Measurements from ENCODE around the gene LTBP1.

The LTBP1 gene

DNA sequence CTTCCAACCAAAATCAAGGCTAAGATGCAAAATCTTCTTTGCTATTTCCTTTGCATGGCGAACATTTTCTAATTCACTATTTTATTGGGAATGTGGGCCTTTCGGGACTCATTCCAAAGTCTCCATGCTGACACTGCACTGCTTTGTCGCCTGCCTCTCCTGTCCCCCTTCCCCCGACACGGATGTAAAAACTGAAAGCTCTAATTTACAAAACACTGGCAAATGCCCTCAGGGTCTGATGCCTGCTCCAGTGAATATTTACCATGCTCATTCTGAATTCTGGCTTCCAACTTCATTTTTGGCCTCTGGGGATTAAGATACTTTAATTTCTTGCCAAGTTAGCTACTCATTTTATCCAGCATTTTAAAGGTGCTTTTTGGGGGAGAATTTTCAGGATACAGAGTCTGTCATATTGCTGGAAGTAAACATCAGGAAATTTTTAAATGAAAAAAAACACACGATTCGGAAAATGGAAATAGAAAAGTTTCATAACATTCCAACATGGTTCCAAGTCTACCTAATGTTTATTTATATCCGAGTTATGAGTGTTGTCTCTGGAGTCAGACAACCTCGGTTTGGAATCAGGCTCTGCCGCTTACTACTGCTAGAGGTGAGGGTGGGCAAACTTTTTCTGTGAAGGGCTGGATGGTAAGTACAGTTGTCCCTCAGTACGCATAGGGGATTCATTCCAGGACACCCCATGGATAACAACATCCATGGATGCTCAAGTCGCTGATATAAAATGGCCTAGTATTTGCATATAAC lies 14.6 kb upstream of the LTBP1 start:
- DNase-seq (ENCODE audit: low read depth in 1 of 2, low spot score in 1 of 2): no peak

DNA sequence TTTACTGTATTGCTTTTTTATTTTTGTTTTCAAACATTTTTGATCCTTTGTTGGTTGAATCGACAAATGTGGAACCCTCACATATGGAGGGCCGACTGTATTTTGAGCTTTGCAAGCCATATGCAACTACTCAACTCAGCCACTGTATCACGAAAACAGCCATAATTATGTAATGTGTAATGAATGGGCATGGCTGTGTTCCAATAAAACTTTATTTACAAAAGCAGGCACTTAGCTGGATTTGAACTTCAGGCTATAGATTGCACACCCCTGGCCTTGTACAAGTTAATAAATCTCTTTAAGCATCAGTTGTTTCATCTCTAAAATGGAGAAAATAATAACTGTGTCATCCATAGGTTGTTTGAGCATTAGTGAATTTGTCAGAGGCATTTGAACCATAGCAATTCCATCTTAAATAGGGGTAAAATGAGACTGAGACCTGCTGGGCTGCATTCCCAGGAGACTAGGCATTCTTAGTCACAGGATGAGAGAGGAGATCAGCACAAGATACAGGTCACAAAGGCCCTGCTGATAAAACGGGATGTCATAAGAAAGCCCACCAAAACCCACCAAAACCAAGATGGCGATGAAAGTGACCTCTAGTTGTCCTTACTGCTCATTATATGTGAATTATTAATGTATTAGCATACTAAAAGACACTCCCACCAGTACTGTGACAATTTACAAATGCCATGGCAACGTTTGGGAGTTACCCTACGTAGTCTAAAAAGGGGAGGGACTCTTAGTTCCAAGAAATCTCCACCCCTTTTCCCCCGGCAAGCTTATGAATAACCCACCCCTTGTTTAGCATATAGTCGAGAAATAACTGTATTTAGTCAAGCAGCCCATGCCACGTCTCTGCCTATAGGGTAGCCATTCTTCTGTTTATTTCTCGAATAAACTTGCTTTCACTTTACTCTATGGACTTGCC lies 13.7 kb upstream of the LTBP1 start:
- DNase-seq (ENCODE audit: low read depth in 1 of 2, low spot score in 1 of 2): no peak

DNA sequence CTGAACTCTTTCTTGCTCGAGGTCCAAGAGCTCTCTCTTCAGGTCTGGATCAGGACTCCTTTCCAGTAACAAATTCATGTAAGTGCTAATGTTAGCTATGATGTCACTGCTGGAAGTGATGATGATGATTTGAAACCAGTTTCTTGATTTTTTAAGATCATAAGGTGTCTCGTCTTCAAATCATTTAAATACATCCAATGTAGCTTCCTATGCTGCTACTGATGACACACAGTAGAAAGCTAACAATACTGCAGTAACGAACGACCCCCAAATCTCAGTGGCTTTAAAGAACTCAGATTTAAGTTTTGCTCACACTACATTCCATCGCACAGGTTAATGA lies 13.0 kb upstream of the LTBP1 start:
- DNase-seq (ENCODE audit: low read depth in 1 of 2, low spot score in 1 of 2): no peak

DNA sequence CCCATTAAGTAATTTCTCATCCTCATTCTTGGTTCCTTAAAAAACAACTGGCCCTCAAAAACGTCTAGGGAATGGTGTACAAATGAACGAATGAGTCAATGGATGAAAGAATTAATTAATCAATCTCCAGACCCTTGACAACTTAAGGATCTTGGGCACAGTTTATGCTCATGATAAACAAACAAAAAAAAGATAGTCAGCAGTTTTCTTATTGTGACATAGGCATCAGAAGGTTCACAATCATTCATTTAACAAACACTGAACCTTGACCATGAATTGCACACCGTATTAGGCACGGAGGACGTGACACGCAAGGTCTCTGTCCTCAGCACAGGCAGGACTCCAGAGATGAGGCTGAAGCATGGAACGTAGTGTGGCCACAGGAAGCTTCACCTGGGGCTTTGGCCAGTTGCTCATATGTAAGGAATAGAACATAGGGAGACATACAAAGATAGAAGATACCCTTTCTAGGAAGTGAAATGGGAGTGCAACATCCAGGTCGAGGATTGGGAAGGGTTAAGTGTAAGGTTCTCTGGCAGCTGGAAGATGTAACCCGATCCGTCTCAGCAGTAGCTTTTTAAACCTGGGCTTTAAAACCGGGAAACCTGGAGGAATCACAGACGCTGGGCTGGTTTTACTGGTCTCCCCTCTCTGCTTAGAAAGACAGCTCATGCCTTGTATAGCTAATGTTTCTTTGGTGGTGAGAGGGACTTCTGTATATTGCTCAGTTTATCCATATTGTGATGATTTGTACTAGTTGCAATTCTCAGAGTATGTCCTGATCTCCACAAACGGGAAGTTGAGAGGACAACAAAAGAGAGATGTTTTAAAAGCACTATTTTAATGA lies 8.9 kb upstream of the LTBP1 start:
- DNase-seq (ENCODE audit: low read depth in 1 of 2, low spot score in 1 of 2): no peak

DNA sequence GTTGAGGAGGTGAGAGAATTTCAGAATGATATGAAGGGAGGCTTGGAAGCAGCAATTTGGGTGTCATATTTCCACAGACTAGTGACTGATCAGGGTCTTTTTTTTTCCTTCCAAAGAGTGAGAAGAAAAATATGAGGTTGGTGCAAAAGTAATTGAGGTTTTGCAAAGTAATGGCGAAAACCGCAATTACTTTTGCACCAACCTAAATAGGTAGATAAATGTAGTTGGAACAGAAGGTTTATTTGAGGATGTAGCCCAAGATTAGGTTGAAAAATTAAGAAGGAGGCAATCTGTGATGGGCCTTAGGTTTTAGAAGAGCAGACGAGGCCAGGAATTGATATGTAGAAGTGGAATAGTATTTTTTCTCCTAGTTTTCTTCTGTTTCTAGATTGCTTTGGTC lies 7.8 kb upstream of the LTBP1 start:
- DNase-seq (ENCODE audit: low read depth in 1 of 2, low spot score in 1 of 2): no peak

DNA sequence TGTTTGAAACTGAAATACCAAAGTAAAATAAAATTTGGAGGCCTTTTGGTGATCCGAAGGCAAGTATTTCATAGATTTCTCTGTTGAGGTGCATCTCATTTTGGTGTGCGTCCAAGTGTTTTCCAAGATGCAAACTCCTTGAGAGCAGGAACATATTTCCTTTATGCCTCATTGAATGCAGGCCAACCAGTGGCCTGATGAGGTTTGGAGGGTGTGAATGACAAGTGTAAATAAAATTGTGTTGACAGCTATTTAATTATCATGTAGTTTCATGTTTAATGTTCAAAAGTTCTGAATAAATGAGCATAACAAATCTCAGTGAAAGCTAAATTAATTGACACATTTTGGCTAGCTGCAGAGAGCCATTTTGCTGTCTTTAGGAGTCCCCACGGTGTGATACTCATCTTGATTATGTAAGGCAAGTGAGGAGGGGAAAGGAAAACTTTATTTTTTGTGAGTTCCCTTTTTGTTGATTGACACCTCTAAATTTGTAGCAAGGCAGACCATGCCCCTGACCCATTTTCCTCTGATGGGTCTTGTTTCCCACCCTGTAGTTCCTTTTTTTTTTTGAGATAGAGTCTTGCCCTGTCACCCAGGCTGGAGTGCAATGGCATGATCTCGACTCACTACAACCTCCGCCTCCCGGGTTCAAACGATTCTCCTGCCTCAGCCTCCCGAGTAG lies 6.3 kb upstream of the LTBP1 start:
- no peak for DNase-seq (ENCODE audit: low read depth in 1 of 2, low spot score in 1 of 2)

DNA sequence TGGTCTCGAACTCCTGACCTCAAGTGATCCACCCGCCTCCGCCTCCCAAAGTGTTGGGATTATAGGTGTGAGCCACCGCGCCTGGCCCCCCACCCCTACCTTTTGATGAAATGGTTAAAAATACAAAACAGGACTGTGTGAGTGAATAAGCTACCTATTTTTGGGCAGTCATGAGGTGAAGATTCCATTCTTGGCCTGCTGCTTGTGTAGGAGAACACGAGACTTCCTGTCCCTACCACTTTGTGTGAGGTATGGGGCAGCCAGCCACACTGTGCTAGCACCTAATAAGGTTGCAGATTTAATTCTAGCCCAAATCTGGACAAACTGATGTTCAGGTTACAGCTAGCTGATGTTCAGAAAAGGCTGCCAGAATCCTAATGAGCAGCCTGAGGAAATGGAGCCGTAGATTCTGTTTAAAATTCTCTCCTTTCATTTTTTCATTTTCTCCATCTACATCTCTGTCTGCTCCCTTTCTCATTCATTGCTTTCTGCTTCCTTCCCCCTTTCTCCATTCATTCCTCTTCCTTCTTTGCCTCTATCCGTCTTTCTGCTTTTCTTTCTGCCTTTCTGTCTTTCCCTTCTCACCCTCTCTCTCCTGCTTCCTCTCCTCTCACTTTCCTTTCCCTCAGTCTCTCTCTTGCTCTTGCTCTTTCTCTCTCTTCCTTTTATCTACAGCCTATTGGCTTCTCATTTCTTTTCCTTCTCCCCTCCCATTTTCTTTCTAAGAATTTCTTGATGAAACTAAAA lies 4.6 kb upstream of the LTBP1 start:
- no peak for DNase-seq (ENCODE audit: low read depth in 1 of 2, low spot score in 1 of 2)

DNA sequence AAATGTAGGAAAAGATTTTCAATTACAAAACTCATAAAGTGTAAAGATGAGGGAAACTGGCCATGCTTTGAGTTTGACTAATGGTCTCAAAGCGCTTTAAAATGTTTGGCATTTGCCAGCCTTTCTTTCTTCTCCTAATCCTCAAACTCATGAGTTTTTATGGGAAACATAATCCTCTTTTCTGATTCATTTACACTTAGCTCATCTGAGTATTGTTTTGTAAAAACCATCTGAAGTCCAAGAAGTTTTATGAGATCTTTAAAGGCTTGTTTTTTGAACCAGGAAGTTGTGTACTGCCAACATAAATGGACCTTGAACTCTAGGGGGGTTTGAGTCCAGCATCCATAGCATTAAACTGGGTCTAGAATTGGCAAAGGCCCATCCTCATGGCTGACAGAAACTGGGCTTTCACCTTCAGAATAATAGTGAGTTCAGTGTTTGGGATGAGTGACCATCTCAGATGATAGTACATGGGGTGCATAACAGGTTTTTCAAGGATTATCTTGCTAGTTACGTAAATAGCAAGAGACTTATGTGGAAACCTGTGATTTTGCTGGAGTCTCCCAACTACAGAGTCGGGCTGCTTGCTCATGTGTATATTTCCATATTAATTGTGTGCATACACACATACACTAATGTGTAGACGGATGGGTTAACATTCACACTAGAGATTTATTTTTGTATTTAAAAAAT lies 3.8 kb upstream of the LTBP1 start:
- DNase-seq (ENCODE audit: low read depth in 1 of 2, low spot score in 1 of 2): no peak

DNA sequence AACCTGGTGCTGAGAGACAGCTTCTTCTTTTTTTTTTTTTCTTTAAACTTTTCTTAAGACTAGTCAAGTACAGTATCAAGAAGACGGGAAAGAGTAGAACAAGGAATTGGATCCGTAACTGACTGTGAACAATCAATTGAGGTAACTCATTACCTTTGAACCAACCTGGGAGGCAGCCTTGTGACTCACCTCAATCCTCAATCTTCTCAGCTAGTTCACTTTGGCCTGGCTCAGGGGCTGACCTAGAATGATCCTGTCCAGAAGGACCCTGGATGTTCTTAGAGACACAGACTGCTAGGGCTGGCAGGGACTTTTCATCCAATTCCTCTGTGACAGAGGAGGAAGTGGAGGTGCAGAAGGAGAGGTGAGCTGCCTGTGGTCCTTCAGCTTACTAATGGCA lies 1.5 kb upstream of the LTBP1 start:
- DNase-seq (ENCODE audit: low read depth in 1 of 2, low spot score in 1 of 2): no peak

DNA sequence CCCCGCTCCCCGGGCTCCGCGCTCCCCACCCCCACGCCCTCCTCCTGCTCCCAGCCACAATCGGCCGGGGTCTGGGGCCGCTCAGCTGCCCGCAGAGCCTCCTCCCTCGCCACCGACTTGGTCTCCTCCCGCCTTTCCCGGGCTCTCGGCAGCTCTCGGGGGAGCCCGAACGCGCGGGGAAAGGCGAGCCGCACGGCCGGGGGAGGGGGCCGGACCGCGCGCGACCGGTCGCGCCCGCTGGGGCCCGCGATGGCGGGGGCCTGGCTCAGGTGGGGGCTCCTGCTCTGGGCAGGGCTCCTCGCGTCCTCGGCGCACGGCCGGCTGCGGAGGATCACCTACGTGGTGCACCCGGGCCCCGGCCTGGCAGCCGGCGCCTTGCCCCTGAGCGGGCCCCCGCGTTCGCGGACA lies 327 bp downstream of the LTBP1 start:
- no peak for DNase-seq (ENCODE audit: low read depth in 1 of 2, low spot score in 1 of 2)

DNA sequence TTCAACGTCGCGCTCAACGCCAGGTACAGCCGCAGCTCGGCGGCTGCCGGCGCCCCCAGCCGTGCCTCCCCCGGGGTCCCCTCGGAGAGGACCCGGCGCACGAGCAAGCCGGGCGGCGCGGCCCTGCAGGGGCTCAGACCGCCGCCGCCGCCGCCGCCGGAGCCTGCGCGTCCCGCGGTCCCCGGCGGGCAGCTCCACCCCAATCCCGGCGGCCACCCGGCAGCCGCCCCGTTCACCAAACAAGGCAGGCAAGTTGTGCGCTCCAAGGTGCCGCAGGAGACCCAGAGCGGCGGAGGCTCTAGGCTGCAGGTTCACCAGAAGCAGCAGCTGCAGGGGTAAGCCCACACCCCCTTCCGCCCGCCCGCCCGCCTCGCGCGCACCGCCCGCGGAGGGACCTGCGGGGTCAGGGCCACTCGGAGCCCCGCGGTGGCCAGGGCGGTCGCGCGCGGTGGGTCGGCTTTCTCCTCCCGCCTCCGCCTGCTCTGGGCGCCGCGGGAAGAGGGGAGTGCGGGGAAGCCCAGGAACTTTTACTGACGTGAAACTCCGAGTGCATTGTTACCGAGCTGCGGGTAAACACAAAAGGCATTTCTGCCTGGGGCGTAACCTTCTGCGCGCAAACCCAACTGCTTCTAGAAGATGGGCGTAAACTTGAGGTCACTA lies 861 bp downstream of the LTBP1 start:
- no peak for DNase-seq (ENCODE audit: low read depth in 1 of 2, low spot score in 1 of 2)

DNA sequence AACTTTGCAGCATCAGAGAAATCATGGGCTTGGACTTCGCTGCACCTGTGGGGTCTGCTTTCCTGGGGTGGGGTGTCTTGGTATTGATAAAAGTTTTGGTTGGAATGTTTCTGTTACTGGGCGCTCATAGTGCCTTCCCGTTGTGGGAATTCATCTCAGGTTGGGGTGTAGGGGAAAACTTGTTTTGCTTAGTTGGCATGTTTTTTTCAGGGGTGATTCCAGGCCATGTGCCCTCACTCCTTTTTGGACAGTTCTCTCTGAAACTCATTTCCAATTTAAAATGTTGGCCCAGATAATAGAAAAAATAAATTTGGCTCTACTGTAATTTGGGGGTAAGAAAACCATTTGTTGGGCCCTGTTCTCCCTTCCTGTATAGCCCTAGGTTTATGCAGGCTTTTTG lies 1.5 kb downstream of the LTBP1 start:
- DNase-seq (ENCODE audit: low read depth in 1 of 2, low spot score in 1 of 2): no peak

DNA sequence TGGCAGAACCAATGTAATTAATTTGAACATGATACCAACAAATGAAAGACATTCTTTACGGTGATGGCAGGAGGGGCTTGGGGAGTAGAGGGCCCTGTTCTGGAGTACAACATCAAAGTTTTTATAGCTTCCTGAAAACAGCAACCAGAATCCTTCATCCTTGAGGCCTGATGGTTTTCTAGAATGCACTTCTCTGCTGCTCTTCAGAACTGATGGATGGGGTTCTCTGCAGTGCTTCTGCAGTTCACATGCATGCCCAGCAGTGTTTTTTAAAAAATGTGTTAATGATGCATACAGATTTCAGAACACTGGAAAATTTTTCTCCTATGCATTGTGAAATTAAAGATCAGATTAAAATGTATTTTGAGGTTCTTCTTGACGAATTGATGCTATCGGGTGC lies 2.5 kb downstream of the LTBP1 start:
- no peak for DNase-seq (ENCODE audit: low read depth in 1 of 2, low spot score in 1 of 2)

DNA sequence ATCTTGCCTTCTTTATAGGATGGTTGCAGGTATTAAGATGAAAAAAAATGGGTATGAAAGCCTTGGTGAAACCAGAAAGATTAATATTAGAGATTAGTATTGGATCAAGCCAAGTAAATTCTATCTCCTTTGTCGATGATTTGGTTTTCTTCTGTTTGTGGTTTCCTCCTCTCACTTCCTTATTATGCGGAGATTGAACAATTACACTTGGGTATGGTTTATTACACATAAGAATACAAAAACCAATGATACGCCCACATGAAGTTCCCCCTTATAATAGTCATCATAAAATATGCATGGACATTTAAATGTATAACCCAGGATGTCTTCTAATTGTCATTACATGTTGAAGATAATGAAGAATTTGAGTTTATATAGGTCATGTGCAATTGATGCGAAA lies 4.9 kb downstream of the LTBP1 start:
- no peak for DNase-seq (ENCODE audit: low read depth in 1 of 2, low spot score in 1 of 2)

DNA sequence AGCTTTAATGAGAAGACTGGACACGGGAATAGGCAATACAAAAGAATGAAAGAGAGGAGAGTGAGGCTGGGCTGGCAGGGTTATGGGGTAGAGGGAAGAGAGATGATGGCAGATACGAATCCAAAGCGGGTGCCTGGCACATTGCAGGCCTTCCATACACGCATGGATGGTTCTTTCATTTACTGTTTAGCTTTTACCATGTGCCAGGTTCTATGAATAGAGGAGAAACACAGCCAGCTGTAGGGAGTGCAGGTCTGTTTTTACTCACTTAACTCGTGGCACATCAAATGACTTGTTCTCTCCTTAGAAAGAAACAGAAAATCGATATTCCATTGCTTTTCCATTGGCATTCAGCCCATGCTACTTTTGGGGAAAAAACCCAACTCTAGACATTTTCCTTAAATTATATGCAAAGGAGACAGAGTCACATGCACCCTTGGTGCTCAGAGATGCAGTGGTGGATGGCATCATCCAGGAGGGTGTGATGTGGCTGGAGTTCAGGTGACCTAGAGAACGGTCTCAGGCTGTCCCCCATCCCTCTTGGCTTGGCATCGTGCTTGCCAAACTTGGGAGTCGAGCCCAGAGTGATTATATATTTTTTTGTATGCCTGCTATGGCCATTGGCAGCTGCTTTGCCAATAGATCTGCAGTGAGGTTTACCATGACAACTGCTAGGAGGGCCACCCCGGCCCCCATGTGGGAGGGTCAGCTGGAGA lies 6.2 kb downstream of the LTBP1 start:
- no peak for DNase-seq (ENCODE audit: low read depth in 1 of 2, low spot score in 1 of 2)

DNA sequence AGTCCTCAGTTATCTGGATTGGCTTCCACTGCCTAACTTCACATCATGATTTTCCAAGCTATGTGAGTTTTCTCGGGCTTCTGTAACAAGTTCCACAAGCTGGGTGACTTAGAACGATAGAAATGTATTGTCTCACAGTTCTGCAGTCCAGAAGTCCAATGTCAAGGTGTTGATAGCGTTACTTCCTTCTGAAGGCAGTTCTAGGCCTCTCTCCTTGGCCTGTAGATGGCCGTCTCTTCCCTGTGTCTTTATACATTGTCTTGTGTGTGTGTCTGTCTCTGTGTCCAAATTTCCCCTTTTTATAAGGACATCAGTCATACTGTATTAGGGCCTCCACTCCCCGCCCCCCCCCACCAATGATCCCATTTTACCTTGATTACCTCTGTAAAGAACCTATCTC lies 7.5 kb downstream of the LTBP1 start:
- no peak for DNase-seq (ENCODE audit: low read depth in 1 of 2, low spot score in 1 of 2)

DNA sequence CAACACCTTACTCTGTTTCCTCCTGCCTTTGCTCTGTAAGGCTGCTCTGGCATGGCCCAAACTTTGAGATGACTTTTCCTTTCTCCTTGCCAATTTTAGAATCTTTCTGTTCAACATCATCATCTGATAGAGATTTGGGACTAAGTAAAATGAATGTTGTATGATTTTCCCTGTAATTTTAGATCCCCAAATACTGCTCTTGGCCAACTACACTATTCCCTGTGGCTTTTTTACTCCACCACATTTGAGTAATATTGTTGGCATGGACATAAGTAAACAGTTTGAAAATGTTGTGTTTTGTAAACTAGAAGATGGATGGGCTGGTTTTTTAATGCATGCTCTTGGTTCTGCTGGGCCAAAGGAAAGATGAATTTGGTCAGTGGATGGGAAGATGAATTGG lies 12.1 kb downstream of the LTBP1 start:
- no peak for DNase-seq (ENCODE audit: low read depth in 1 of 2, low spot score in 1 of 2)

DNA sequence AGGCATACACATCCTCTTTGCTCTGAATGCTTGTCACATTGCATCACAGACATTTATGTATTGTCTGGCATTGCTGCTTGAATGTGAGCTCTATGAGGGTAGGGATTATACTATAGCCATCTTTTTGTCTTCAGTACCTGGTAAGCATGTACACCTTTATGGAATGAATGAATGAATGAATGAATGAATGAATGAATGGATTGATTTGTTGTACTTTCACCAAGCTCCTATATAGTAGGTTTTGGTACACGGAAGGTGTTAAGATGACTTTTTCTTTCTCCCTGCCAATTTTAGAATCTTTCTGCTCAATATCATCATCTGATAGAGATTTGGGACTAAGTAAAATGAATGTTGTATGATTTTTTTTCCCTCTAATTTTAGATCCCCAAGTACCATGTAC lies 13.5 kb downstream of the LTBP1 start:
- DNase-seq (ENCODE audit: low read depth in 1 of 2, low spot score in 1 of 2): no peak
